IPS DF 6.9 (cell line): ENCODE data around the gene KIF25.
"Not testable (repeated sequence)": the region's sequence is repeated elsewhere in the genome, so short reads cannot be mapped to it uniquely, and the experiment has no call there.

ENCODE experiments used
- DNase-seq: peaks from one replicate; pipeline ENCODE4 v3.0.0-alpha.2; 2013; ENCODE audit warnings: low read depth, low spot score
- H3K27ac ChIP-seq: one replicate; pipeline ENCODE4 v1.5.1; 2013; ENCODE audit warnings: low read length, control low read depth
- H3K27me3 ChIP-seq: 2 replicates; pipeline ENCODE4 v1.6.1; 2013; ENCODE audit warnings: mild to moderate bottlenecking, low read length; ENCODE audit not compliant: control insufficient read depth, insufficient read depth
- H3K36me3 ChIP-seq: 2 replicates; pipeline ENCODE4 v1.6.1; 2013; ENCODE audit warnings: low read length; ENCODE audit not compliant: control insufficient read depth, insufficient read depth
- H3K4me1 ChIP-seq: 2 replicates; pipeline ENCODE4 v1.6.1; 2013; ENCODE audit warnings: low read length; ENCODE audit not compliant: control insufficient read depth, insufficient read depth
- H3K4me3 ChIP-seq: 2 replicates; pipeline ENCODE4 v1.5.1; 2013; ENCODE audit warnings: mild to moderate bottlenecking, low read length
- H3K9me3 ChIP-seq: 2 replicates; pipeline ENCODE4 v1.6.1; 2013; ENCODE audit warnings: low read length, inconsistent platforms; ENCODE audit not compliant: control insufficient read depth, insufficient read depth
- WGBS: extraction: QIAGEN DNeasy Blood & Tissue Kit; methylation state at CpG from one replicate; pipeline ENCODE4 v1.1.7; 2013; ENCODE audit warnings: mixed read lengths, missing lambda C conversion rate; ENCODE audit not compliant: insufficient read length, insufficient coverage; 5-methylcytosine and 5-hydroxymethylcytosine counted together

KIF25 gene

DNA sequence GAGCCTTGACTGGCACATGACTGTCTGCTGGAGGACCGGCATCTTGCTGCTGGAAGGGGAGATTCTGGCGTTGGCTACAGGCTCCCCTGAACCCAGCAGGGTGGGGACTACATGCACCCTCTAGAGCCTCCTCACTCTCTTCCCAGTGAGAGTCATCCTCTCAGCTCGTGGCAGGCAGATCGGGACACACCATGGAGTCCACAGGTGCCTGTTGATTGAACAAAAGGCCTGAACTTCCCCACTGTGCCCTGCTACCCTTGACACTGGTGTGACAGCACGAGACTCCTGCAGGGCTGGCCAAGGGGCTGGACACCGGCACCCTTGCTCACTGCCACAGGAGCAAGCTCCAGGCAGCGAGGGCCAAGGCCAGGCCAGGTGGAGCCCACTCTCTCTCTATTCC, 73.3 kb downstream of the KIF25 start:
- no peak overlapping the region for H3K4me3 ChIP-seq
- no peaks in the 10 kb centered on the region for H3K36me3 ChIP-seq
- no peaks in the 10 kb centered on the region for H3K27me3 ChIP-seq
- no peak for DNase-seq
- WGBS: no CpG with 5 or more reads among the region's 7 CpGs
- peaks cover 3% of the 10 kb centered on the region; the same call in 1 of the 2 replicates for H3K4me1 ChIP-seq
- no peak overlapping the region for H3K27ac ChIP-seq
- H3K9me3 ChIP-seq: no peaks in the 10 kb centered on the region

DNA sequence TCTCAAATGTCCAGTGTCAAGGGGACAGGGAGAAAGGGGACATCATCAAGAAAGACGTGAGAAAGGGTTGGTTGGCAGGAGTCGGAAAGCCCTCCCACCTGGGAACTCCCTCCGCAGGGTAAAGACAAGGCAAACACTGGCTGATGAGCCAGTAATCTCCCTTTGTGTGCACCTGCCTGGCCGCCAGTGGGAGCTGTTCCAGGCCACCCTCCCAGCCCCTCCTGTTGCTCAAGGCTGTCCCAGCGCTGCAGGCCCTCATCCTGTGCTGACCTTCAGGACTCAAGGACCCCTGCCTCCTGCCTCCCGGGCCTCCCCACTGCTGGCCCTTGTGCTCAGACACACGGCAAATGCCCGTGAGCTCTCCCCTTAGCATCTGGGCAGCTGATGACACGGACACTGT, 74.1 kb downstream of the KIF25 start:
- H3K27me3 ChIP-seq: no peaks in the 10 kb centered on the region
- no peak overlapping the region for H3K4me3 ChIP-seq
- no peaks in the 10 kb centered on the region for H3K9me3 ChIP-seq
- DNase-seq: peak; percentile 52
- WGBS: no CpG with 5 or more reads among the region's 9 CpGs
- H3K4me1 ChIP-seq: peaks cover 3% of the 10 kb centered on the region; the same call in 1 of the 2 replicates
- no peak overlapping the region for H3K27ac ChIP-seq
- H3K36me3 ChIP-seq: no peaks in the 10 kb centered on the region

DNA sequence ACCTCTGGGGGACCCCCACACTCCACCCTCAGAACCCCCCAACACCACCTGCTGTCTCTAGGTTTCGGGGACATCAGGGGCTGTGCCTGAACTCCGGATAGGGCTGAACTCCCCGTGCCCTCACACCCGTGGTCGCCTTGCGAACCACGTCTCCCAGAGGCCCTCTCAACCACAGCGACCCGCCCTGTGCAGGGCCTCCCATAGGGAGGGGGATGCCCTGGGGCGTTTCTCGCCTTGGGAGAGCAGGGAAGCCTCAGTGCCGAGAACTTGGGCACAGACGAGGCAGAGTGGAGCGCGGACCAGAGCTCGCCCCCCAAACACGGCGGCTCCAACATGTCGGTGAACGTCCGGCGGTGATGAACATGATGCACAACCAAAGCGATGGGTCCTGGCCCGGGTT, 74.8 kb downstream of the KIF25 start:
- no peak for DNase-seq
- no CpG with 5 or more reads among the region's 24 CpGs for WGBS
- Histone ChIP-seq H3K27me3 (no peaks in the 10 kb centered on the region), H3K36me3 (no peaks in the 10 kb centered on the region), H3K4me1 (peaks cover 3% of the 10 kb centered on the region; the same call in 1 of the 2 replicates), H3K27ac (no peak overlapping the region), H3K4me3 (no peak overlapping the region), H3K9me3 (no peaks in the 10 kb centered on the region)

DNA sequence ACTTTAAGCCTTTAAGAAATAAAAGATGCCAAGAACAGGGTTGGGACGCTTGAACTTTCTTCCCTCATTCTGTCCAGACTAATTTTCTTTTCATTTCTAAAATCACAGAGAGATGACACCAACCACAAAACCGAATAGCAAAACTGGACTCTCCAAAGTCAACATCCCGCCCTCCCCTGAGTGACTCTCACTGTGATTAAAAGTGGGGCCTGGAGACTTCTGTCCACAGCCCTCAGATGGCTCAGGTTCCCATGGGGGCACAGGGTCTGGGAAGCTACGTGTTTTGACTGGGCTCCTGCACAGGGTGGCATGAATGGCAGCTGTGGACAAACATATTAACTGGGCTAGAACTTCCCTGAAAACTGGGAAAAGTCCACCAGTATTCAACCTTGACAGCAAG, 75.3 kb downstream of the KIF25 start:
- Histone ChIP-seq H3K4me3 (no peak overlapping the region), H3K27ac (no peak overlapping the region), H3K9me3 (no peaks in the 10 kb centered on the region), H3K36me3 (no peaks in the 10 kb centered on the region), H3K4me1 (peaks cover 3% of the 10 kb centered on the region; the same call in 1 of the 2 replicates), H3K27me3 (no peaks in the 10 kb centered on the region)
- no CpG with 5 or more reads among the region's 4 CpGs for WGBS
- DNase-seq: no peak

DNA sequence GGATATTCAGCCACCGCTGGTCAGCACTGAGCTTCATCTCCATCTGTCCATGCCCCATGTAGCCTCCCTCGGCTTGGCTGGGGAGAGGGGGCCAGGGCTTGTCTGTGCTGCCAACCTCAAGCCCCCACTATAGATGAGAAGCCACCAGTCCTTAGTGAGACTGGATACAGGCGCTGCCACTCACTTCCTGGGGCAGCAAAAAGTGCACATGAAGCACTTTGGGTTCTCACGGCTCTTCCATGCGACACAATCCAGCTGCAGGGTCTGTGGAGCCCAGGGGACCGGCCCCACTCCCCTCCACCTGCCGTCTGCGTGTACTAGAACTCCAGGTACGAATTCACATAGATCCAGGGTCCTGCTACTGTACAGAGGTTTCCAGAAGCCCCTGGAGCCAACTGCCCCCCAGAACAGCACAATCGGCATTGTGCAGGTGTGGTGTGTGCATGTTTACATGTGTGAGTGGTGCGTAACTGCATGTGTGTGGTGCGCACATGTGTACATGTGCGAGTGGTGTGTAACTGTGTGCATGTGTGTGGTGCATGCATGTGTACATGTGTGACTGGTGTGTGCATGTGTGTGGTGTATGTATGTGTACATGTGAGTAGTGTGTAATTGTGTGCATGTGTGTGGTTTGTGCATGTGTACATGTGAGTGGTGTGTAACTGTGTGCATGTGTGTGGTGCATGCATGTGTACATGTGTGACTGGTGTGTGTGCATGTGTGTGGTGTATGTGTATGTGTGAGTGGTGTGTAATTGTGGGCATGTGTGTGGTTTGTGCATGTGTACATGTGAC, 76.7 kb downstream of the KIF25 start:
- WGBS: no CpG with 5 or more reads among the region's 13 CpGs
- Histone ChIP-seq H3K36me3 (no peaks in the 10 kb centered on the region), H3K4me3 (no peak overlapping the region), H3K9me3 (no peaks in the 10 kb centered on the region), H3K27ac (no peak overlapping the region), H3K27me3 (no peaks in the 10 kb centered on the region), H3K4me1 (peaks cover 3% of the 10 kb centered on the region; the same call in 1 of the 2 replicates)
- DNase-seq: no peak

DNA sequence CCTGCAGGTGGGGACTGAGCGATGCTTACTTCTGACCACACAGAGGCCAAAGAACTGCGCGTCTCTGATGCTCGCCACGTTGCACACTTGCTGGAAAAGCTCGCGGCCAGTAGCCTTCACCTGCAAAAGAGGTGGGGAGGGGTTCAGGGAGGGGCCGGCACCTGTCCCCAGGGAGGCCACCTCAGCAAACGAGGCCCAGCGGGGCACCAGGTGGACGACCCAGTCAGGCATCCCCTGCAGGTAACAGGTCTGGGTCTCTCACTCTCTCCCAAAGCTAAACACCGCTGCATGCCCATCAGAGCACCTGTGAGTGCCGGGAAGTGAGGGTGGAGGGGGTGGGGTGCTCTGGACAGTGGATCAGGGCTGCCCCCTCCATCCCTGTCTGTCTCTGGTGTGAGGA, 77.7 kb downstream of the KIF25 start:
- Histone ChIP-seq H3K4me3 (no peak overlapping the region), H3K36me3 (no peaks in the 10 kb centered on the region), H3K27me3 (no peaks in the 10 kb centered on the region), H3K4me1 (peaks cover 3% of the 10 kb centered on the region; the same call in 1 of the 2 replicates), H3K9me3 (no peaks in the 10 kb centered on the region), H3K27ac (no peak overlapping the region)
- no peak for DNase-seq
- no CpG with 5 or more reads among the region's 13 CpGs for WGBS

DNA sequence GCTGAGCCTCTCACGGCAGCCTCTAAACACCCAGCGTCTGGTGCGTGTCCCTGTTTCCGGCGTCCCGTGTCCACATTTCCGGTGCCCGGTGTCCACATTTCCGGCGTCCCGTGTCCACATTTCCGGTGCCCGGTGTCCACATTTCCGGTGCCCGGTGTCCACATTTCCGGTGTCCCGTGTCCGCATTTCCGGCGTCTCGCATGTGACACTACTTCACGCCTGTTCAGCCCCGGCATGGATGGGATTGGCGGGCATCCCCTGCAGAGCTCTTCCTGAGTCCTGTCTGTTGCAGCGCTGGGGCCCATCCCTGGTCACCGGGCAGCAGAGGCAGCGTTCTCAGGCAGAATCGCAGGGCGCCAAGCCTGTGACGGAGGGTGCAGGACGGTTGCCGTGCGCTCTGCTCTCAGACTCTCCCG, 78.3 kb downstream of the KIF25 start:
- Histone ChIP-seq H3K27ac (no peak overlapping the region), H3K27me3 (no peaks in the 10 kb centered on the region), H3K4me1 (peaks cover 3% of the 10 kb centered on the region; the same call in 1 of the 2 replicates), H3K36me3 (no peaks in the 10 kb centered on the region), H3K4me3 (no peak overlapping the region), H3K9me3 (no peaks in the 10 kb centered on the region)
- WGBS: no CpG with 5 or more reads among the region's 34 CpGs
- DNase-seq: no peak

DNA sequence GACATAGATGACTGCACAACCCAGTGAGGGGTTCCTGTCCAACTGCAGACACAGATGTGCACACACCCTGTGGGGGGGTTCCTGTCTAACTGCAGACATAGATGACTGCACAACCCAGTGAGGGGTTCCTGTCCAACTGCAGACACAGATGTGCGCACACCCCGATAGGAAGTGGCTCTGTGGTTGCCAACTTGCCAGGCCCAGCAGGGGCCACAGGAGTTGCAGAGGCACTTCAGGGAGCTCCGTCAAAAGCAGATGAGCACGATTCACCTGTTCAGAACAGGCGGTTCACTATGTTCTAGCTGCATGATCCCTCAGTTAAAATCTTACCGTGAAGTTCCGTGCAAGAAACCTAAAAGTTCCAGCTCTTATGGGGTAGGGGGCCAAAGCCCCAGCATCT, 79.9 kb downstream of the KIF25 start:
- H3K27me3 ChIP-seq, H3K27ac ChIP-seq, H3K4me1 ChIP-seq: not testable (repeated sequence)

DNA sequence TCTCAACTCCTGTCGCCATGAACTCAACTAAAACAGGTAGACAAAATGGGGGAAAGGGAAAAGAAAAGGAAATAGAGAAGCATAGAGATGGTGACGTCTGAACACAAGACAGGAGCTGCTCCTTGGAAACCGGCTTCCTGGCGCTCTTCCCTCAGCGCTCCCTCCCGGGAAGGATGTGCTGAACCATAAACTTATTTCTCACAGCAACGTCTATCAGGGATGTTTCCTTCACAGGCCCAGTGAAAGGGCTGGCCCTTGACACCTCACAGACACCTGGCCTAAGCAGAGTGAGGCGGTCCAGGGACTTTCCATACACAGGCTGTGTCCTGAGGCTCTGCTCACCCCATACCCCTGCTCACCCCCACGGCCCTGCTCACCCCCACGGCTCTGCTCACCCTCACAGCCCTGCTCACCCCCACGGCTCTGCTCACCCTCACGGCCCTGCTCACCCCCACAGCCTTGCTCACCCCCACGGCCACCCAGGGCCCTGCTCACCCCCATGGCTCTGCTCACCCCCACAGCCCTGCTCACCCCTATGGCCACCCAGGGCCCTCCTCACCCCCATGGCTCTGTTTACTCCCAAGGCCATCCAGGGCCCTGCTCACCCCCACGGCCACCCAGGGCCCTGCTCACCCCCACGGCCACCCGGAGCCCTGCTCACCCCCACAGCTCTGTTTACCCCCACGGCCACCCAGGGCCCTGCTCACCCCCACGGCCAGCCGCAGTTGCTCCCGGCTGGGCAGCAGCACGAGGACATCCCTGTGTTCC, 80.9 kb downstream of the KIF25 start:
- no CpG with 5 or more reads among the region's 21 CpGs for WGBS
- Histone ChIP-seq H3K4me3 (no peak overlapping the region), H3K27ac (no peak overlapping the region), H3K9me3 (no peaks in the 10 kb centered on the region), H3K36me3 (no peaks in the 10 kb centered on the region), H3K27me3 (no peaks in the 10 kb centered on the region), H3K4me1 (peaks cover 2% of the 10 kb centered on the region; the same call in 1 of the 2 replicates)
- DNase-seq: no peak

More for the DNA sequence above, 79.9 kb downstream of the KIF25 start:
- not testable (repeated sequence) for DNase-seq, H3K9me3 ChIP-seq, H3K4me3 ChIP-seq, H3K36me3 ChIP-seq
- no CpG with 5 or more reads among the region's 7 CpGs for WGBS

DNA sequence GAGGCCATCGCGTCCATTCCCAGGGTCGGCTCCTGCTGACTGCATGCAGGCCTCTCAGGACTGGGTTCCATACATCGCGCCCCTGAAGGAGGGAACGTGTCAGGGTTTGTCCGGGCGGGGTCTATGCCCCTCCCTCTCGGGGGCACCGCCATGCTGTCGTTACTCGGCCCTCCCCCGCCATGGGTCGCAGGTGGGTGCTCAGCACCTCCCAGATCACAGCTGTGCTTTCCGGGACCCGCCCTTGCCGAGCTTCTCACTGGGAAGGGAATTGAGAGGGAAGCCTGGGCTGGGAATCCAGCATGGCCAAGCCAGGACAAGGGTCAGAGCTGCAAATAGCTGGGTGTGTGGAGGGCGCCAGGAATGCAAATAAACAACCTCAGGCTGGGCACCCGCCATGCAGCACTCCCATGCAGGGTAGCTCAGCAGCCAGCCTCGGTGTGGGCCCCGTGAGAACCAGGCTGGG, 81.5 kb downstream of the KIF25 start, which contains the start of gene FRMD1:
TSS of gene FRMD1 (minus strand) at position 270 of the 463 bp plus-strand sequence. CDS start at position 152, 118 bp downstream.
- H3K27me3 ChIP-seq: no peaks in the 10 kb centered on the region
- no peak within 1 kb of the TSS for H3K4me3 ChIP-seq
- no peaks in the 10 kb centered on the region for H3K9me3 ChIP-seq
- no CpG with 5 or more reads among the region's 21 CpGs for WGBS
- H3K27ac ChIP-seq: no peak within 1 kb of the TSS
- peaks cover 2% of the 10 kb centered on the region; the same call in 1 of the 2 replicates for H3K4me1 ChIP-seq
- no peaks in the 10 kb centered on the region for H3K36me3 ChIP-seq
- DNase-seq: no peak
